SIG-M5 (cell line): ENCODE data around the gene TRAIP.
"Not testable (repeated sequence)": the region's sequence is repeated elsewhere in the genome, so short reads cannot be mapped to it uniquely, and the experiment has no call there.

Source experiments
- DNase-seq: peaks from one replicate; lab custom pipeline; 2025; lab: John Stamatoyannopoulos, UW

TRAIP gene

DNA sequence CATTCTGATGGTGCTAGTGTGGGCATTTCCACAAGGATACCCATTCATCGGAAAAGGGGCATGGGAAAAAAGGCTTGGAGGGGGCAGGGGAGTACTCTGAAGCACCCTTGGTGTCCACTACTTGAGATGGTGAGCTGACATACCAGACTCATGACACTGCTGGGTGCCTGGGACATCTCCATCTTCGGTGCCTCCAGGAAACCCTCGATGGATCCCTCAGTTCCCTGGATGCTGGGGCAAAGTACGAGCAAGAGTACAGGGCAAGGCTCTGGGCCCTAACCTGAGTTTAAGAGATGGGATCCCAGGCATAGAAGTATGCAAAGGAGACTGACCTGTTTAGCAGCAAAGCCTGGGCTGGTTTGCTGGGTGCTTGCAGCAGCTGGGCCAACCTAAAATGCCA is 64.8 kb downstream of the TRAIP start:
- DNase-seq = no peak

DNA sequence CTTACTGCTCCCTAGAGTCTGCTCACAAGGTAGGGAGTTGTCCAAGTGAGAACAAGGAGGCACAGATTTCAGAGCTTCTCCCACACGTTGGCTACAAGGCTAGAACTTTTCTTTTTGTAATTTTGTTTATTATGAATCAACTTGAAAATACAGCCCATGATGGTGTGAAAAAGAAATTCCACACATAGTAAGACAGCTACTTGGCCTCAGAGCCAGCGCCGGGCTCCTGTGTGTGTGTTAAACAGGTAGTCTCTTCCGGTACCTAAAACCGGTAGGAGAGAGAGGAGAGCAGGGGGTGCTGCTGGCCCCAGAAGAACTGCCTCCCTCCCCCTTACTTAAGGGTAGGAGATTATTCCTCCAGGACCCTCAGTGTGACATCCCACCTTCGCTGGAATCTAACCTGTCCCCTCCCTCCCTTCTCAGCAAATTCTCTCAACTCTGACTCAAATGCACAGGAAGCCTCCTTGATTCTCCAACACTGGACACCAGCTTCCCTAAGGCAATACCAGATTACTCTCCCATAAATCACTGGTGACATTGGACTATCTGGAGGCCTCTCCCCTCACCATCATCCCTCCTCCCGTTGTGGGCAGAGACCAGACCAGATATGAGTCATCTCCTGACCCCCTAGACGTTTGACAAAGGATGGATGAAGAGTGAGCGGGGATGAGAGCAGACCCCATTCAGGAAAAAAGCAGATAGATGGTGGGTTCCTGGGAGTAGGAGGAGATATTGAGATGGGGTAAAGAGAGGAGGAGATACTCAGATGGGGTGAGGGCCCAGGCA is 65.5 kb downstream of the TRAIP start:
- DNase-seq = no peak

DNA sequence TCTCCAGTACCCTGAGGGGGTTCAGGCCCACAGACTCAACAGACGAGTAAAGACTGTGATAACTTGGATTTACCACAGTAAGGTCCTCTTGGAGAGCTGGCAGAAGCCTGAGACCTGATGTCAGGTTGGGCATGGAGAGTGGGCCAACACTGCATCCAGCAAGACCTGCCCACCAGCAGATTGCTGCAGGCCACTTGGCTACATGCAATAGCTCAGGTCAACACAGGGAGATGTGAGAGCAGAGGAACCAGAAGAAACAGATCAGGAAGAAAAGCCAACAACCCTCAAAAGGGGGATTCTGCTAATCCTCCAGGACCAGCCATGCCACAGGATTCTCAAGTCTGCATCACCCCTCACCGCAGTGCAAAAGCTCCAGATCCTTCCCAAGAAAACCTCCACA is 68.3 kb downstream of the TRAIP start:
- DNase-seq = no peak

DNA sequence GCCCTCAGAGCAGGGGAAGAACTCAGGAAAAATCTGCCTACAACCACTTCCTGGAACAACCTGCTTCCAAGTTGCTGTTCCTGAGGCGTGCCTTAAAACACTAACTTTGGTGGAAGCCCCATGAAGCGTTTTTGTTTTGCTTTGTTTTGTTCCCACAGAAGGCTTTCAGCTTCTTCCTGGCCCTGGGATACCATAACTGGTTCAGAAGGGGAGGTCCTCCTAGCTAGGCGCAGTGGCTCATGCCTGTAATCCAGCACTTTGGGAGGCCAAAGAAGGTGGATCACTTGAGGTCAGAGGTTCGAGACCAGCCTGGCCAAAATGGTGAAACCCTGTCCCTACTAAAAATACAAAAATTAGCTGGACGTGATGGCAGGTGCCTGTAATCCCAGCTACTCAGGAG is 68.8 kb downstream of the TRAIP start:
- DNase-seq = no peak

DNA sequence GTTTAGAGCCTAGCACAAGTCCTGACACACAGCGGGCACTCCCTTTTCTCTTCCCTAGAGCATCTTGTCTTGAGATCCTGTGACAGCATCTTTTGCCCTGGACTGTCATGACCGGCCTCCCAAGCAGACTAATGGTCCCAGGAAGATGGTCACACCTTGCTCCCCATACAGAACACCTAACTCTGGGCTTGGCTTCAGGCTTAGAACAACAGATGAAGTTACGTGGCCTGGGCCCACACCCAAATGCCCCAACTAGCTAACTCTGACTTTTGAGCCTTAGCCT is 69.2 kb downstream of the TRAIP start:
- no peak for DNase-seq

DNA sequence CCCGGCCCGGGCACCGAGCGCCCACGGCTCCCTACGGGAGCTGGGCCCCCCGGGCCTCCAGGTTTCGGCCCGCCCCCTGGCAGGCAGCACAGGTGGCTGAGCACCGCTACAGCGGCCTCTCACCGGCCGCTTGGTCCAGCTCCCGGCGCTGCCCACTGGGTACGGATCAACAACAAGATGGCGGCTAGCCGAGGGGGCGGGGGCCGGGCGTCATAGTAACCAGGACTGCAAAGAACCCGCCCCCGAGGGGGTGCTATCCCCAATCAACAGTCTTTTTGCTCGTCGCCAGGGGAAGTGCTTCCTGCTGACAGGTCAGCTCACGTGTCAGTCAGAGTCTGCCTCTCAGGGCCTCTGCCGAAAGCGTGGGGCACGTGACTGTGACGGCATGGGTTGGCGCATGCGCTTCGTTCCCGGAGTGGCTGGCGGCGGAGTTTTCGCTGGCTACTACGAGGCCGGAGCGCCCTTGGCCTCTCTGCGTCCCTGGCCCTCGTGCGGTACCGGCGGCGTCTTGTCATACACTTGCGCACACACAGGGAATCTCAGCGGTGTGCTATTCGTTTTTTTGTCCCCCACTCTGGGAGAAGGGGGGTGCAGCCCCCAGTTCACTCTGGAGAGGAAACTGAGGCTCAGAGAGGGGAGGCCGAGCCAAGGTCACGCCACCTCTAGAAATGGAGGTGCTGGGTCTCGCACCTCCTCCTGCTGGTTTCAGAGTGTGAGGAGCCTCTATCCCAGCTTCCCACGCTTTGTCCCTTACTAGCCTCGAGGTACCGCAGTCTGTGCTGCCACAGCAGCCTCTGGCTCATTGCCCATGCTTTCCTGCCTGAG is 69.8 kb downstream of the TRAIP start, which contains the start of gene IP6K1:
TSS of gene IP6K1 (minus strand) at position 186 of the 825 bp plus-strand sequence. CDS start 38,502 bp downstream, outside the sequence.
- peak; percentile 98 for DNase-seq

DNA sequence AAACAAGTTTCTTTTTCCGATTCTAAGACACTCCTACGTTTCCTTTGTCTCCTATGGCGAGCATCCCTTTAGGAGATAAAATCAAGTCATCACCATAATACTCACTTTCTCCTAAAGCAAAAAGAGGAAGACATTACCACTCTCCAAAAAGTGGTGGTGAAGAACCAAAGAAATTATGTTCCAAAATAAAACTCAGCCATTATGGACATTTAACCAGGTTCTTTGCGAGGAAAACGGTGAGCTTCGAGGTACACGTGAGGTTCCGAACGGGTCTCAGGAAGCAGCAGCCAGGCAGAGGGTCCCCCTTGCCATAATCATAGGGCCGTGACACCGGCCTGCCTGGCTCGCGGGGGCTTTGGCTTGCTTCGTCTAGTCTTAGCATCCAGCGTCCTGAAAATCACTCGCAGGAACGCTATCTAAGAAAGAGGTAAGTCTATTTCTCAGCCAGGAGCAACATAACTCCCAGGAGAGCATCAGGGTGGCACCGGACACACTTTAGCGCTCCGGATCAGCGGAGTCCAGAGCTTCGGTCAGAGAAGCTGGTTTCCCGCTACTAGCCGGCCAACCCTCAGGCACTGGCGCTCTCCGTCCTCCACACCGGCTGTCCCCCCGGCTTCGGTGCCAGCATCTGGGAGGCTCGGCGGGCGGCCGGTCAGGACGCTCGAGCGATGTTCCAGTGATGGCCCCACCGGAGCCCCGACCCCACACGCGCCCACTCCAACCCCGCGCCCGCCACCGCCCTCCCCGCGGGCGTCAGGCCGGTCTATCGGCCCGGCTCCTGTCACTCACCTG is 70.6 kb downstream of the TRAIP start:
- no peak for DNase-seq

DNA sequence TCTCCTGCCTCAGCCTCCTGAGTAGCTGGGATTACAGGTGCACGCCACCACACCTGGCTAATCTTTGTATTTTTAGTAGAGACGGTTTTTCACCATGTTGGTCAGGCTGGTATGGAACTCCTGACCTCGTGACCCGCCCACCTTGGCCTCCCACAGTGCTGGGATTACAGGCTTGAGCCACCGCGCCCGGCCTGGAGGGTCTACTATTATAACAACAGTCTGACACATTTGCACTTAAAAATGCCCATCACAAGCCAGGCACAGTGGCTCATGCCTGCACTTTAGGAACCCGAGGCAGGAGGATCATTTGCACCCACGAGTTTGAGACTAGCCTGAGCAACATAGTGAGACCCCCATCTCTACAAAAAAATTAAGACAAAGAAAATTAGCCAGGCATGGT is 74.1 kb downstream of the TRAIP start:
- DNase-seq = not testable (repeated sequence)

DNA sequence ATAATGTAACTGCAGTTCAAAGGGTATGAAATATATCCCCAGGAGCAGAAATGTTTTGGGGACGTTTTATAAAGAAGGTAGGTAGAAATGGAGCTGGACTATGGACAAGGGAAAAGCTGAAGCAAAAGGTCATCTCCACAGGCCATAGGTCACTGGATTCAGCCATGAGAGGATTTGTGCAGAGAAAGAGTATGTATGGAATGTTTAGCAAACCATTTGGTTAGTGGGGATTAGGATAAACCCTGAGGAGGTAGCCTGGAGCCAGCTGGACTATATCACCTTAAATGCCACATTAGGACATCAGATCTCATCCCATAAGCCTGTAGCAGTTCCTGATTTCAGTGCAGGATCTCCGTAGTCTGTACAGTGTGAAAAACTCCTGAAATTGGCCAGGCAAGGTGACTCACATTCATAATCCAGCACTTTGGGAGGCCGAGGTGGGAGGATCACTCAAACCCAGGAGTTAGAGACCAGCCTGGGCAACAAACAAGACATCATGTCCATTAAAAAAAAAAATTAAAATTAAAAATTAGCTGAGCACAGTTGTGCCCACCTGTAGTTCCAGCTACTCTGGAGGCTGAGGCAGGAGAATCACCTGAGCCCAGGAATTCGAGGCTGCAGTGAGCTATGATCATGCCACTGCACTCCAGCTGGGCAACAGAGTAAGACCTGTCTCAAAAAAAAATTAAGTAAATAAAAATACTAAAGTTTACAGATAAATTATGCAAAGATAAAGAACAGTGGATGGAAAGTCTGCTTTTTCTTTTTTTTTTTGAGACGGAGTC is 74.8 kb downstream of the TRAIP start:
- DNase-seq = no peak

DNA sequence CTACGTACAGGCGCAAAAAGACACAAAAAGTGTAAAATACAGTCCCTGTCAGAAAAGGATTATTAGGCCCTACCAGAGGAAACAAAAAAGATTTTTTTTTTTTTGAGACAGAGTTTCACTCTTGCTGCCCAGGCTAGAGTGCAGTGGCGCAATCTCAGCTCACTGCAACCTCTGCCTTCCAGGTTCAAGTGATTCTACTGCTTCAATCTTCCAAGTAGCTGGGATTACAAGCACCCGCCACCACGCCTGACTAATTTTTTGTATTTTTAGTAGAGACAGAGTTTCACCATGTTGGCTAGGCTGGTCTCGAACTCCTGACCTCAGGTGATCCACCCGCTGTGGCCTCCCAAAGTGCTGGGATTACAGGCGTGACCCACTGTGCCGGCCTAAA is 75.4 kb downstream of the TRAIP start:
- not testable (repeated sequence) for DNase-seq

DNA sequence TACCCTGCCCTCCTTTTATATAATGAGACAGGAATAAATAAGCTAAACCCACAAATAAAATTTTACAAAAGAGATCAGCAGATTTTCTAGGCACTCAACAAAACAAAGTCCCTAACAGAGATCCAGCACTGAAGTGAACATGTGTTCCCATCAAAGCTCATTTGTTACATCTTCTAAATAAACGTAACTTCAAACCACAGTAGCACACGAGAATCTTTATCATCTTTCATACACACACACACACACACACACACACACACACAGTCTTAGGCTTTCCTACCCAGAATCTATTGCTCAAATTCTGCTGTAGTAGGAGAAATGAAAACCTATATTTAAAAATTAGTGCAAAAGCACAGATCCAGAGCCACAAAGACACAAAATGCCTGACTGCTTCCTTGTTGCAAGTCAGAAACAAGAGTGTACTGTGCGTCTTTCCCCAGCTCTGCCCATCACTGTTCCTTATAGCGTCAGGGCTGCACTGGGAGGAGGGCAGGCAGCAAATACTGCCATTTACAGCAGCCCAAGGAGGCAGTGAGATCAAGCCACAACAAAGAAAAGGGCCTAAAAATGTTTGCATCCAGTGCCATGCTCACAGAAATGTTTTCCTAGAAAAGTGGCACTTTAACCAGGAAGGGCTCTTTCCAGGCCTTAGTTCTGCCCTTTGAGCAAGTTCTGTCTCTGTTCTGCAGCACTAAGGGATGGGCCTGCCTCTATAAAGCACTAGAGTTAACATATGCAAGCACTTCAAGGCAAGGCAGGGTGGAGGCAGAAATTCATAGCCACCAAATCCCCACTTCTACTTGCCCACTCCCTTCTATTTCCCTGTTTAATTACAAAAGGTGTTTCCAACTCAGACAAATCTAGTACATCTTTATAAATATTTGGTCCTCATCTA is 76.0 kb downstream of the TRAIP start:
- no peak for DNase-seq

DNA sequence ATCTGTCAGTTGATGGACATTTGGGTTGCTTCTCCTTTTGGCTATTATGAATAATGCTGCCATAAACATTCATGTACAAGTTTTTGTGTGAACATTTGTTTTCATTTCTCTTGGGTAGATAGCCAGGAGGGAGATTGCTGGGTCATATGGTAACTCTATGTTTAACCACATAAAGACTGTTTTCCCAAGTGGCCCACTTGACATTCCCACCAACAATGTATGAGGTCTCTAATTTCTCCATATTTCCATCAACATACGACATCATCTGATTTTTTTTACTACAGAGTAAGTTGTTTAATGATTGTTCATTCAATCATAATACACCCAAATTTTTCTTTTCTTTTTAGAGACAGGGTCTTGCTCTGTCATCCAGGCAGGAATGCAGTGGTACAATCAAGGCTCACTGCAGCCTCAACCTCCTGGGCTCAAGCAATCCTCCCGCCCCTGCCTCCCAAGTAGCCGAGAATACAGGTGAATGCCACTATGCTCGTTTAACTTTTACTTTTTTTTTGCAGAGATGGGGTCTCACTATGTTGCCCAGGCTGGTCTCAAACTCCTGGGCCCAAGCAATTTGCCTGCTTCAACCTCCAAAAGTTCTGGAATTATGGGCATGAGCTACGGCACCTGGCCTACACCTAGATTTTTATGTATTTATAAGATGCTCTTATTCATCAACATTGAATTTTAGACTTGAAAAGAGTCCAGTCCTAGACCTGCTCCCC is 76.8 kb downstream of the TRAIP start:
- no peak for DNase-seq
